IPS-18a (cell line): Measurements from ENCODE around the gene STK38L.
"Not testable (repeated sequence)": the region's sequence is repeated elsewhere in the genome, so short reads cannot be mapped to it uniquely, and the experiment has no call there.

Experiments
- H3K27ac ChIP-seq: one replicate; pipeline ENCODE4 v1.5.1; 2013; ENCODE audit warnings: low read length
- H3K27me3 ChIP-seq: one replicate; pipeline ENCODE4 v1.6.1; 2013; ENCODE audit warnings: mild to moderate bottlenecking, low read length; ENCODE audit not compliant: control insufficient read depth, insufficient read depth
- H3K36me3 ChIP-seq: one replicate; pipeline ENCODE4 v1.6.1; 2013; ENCODE audit warnings: low read depth, low read length; ENCODE audit not compliant: control insufficient read depth
- H3K4me1 ChIP-seq: one replicate; pipeline ENCODE4 v1.6.1; 2013; ENCODE audit warnings: low read depth, low read length; ENCODE audit not compliant: control insufficient read depth
- H3K4me3 ChIP-seq: one replicate; pipeline ENCODE4 v1.5.1; 2013; ENCODE audit warnings: low read length
- H3K9ac ChIP-seq: one replicate; pipeline ENCODE4 v1.6.1; 2013; ENCODE audit warnings: mild to moderate bottlenecking, low read length, moderate library complexity
- H3K9me3 ChIP-seq: one replicate; pipeline ENCODE4 v1.6.1; 2013; ENCODE audit warnings: low read depth, low read length; ENCODE audit not compliant: control insufficient read depth

The STK38L gene

DNA sequence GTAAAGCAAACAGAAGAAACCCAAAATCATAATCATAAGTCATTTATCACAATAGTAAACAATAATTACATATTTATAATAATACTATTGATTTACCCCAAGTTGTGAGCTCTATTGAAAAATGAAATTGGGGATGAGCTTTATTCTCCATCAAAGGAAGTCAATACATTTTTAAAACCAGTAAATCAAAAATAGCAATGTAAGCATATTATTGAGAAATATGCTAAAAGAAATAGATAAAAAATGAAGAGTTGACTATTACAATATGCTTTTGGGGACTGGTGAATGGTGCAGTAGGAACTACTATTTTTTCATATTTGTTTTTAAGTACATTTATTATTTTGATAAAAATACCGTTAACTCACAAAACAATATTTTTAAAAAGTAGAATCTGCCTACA lies 31.2 kb upstream of the STK38L start:
- Histone ChIP-seq H3K9me3 (no peaks in the 10 kb centered on the region), H3K27me3 (no peaks in the 10 kb centered on the region), H3K27ac (no peak overlapping the region), H3K36me3 (no peaks in the 10 kb centered on the region), H3K4me1 (no peaks in the 10 kb centered on the region), H3K4me3 (no peak overlapping the region), H3K9ac (no peak overlapping the region)

DNA sequence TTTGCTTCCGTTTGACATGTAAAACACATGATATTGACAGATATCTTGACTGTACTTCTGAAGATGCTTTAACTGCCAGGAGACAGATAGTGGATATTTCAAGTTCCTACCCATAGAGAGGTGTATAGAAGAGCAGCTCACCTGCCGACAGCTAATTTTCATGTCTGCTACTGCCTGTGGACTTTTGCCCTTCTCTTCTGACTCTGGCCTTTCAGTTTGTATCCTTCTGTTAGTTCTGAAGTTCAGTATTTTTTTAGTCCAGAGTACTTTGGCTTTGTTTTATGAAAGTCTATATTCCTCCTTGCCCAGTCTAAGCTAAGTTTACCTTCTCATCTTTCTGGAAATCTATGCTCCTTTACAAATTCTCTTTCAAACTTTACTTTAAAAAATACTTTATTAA lies 30.8 kb upstream of the STK38L start:
- H3K36me3 ChIP-seq: no peaks in the 10 kb centered on the region
- H3K27ac ChIP-seq: no peak overlapping the region
- H3K27me3 ChIP-seq: no peaks in the 10 kb centered on the region
- H3K9me3 ChIP-seq: no peaks in the 10 kb centered on the region
- H3K4me1 ChIP-seq: no peaks in the 10 kb centered on the region
- H3K9ac ChIP-seq: no peak overlapping the region
- no peak overlapping the region for H3K4me3 ChIP-seq

DNA sequence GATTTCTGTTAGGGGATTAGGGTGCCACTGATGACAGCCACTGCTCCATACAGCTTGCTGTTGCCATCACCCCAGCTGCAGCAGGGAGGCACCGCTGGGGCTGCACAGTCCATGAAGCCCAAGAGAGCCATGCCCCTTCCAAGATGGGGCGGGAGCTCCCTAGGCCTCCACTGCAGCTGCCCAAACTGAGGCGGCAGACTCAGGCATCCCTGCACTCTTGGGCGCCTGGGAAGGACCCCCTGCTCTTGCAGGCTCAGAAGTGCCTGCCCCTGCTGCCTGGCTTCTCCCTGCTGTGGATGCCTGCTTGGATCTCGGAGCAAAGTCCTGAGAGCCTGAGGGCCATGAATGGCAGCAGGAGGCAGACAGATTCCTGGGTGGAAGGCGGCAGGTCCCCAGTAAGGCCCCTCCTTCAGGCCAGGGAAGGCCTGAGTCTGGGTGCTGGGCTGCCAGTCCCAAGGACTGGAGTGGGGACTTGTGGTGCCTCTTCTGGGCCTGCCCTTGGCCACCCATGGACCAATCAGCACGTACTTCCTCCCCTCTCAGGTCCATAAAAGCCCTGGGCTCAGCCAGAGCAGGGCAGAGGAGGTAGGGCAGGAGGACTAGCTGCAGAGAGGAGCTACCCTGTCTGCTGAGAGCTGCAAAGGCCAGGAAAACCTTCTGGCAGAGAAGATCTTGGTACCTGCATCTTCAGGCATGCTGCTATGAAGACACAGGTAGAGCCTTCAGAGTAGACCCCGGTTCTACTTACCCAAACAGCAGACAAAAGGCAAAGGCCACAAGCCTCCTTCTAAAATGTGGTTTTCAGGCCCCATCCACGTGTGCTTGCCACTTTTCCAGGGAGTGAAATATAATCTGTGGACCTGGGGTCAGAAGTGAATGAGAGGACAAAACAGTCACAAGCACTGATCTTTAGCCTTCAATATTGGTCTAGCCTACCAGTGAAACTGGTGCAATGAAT lies 30.0 kb upstream of the STK38L start:
- no peak overlapping the region for H3K27ac ChIP-seq
- no peaks in the 10 kb centered on the region for H3K27me3 ChIP-seq
- no peaks in the 10 kb centered on the region for H3K9me3 ChIP-seq
- H3K4me1 ChIP-seq: no peaks in the 10 kb centered on the region
- H3K36me3 ChIP-seq: no peaks in the 10 kb centered on the region
- no peak overlapping the region for H3K4me3 ChIP-seq
- no peak overlapping the region for H3K9ac ChIP-seq

DNA sequence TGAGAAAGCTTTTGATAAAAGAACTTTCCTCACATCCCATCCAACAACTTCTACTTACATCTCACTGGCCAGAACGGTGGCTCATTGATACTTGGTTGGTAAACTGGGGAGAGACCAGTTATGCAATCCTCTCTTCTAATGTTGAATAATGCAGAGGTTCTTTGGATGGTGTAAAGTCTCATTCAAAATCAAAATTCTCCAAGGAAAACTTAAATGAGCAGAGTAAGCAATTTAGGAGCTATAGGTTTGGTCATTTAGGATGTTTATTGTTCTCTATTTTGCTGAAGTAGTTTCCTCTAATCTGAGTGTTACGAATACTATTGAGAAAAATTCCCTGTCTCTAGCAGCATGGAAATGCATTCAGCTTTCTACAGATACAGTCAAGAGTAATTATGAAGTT lies 26.5 kb upstream of the STK38L start:
- Histone ChIP-seq H3K9ac (no peak overlapping the region), H3K4me3 (no peak overlapping the region), H3K9me3 (no peaks in the 10 kb centered on the region), H3K36me3 (no peaks in the 10 kb centered on the region), H3K4me1 (no peaks in the 10 kb centered on the region), H3K27me3 (no peaks in the 10 kb centered on the region), H3K27ac (no peak overlapping the region)

DNA sequence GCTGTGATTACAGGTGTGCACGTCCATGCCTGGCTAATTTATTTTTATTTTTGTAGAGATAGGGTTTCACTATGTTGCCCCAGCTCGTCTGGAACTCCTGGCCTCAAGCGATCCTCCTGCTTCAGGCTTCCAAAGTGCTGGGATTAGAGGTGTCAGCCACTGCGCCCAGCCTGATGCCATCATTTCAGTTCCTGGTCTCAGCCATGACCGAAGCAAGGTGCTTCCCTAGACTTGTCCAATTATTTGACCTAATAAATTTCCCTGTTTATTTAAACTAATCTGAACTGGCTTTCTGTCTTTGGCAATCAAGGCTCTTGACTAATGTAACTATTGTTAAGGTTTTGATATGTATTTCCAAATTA lies 24.4 kb upstream of the STK38L start:
- Histone ChIP-seq H3K27ac (no peak overlapping the region), H3K4me3 (no peak overlapping the region), H3K36me3 (no peaks in the 10 kb centered on the region), H3K9me3 (no peaks in the 10 kb centered on the region), H3K4me1 (no peaks in the 10 kb centered on the region), H3K9ac (no peak overlapping the region), H3K27me3 (no peaks in the 10 kb centered on the region)

DNA sequence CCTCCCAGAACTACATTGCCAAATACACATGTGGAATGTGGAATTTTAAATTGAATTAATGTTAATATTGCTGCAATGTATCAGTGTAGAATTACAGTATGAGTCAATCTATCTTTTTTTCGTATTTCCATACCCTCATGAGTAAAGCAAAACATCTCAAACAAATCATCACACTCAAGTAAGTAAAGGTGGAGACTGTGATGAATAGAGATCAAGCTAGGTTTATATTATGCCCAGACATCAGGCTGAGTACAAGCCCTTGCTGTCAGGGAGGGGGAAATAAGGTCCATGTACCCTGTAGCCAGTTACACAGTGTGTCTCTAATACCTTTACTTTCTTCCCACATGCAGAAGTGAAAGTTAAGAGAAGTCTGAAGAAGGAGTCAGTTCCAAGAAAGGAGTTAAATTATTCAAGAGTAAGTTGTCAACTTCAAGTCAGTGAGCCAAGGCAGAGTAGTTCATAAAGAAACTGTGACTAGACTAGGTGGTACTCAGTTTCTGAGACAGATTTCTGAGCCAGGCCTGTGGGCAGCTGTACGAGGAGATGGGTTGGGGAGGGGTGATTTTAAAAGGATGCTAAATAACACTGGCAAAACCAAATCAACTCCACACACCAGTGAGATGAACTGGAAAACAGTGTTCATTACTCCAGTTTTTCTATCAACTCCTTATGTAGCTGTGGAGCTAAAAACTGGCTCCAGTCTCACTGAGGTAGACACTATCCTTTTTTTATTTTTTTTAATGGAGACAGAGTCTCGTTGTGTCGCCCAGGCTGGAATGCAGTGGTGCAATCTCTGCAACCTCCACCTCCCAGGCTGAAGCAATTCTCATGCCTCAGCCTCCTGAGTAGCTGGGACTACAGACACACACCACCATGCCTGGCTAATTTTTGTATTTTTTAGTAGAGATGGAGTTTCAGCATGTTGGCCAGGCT lies 23.8 kb upstream of the STK38L start:
- Histone ChIP-seq H3K9ac (no peak overlapping the region), H3K27ac (no peak overlapping the region)

DNA sequence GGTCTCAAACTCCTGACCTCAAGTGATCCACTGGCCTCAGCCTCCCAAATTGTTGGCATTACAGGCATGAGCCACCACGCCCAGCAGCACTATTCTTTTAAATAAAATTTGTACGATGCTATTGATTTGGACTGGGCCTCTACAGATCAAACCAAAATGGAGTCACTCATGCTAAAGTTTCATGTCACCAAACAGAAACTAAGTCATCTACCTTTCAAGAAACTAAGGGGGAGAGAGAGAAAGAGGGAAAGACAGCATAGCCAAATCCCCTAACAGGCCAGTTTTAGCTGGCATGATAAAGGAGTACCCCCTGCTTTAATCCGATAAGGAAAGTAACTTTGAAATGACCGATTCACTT lies 23.1 kb upstream of the STK38L start:
- Histone ChIP-seq H3K4me1 (no peaks in the 10 kb centered on the region), H3K36me3 (no peaks in the 10 kb centered on the region), H3K9ac (no peak overlapping the region), H3K27ac (no peak overlapping the region), H3K27me3 (no peaks in the 10 kb centered on the region), H3K9me3 (no peaks in the 10 kb centered on the region), H3K4me3 (no peak overlapping the region)

More for the DNA sequence above, 23.8 kb upstream of the STK38L start:
- no peaks in the 10 kb centered on the region for H3K27me3 ChIP-seq
- H3K4me3 ChIP-seq: no peak overlapping the region
- H3K36me3 ChIP-seq: no peaks in the 10 kb centered on the region
- no peaks in the 10 kb centered on the region for H3K4me1 ChIP-seq
- H3K9me3 ChIP-seq: no peaks in the 10 kb centered on the region

DNA sequence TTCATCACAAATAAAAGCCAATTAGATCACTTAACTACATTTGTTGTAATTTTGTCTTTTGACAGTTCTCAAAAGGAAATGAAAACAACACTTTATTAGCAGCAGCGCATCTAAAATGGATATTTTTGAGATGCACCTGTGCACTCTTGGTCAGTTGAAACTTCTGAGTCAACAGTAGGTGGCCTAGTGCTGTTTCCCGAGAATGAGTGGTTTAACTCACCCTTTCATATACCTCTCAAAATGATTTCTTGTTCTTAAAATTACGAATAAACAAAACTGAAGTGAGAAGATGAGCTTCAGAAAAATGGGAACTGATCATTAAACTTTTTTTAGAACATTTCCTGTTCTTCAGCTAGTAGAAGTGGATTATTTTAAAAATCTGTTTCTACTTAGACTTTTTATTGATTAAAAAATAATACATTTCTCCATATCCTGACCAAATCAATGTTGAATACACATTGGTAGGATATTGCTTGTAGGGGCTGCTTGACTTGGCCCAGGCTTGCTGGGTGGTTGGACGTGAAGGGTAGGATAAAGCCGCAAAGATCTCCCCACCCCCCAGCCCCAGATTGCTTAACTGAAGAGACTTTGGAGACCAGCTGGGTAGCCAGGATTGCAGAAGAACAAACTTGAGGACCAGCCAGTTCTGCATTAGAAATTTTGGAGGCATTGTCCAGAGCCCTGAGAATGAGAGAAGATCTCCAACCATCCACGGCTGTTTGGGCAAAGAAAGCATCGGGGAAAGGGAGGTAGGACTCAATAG lies 22.3 kb upstream of the STK38L start:
- no peak overlapping the region for H3K4me3 ChIP-seq
- no peaks in the 10 kb centered on the region for H3K9me3 ChIP-seq
- no peak overlapping the region for H3K27ac ChIP-seq
- no peaks in the 10 kb centered on the region for H3K36me3 ChIP-seq
- H3K27me3 ChIP-seq: no peaks in the 10 kb centered on the region
- H3K4me1 ChIP-seq: no peaks in the 10 kb centered on the region
- H3K9ac ChIP-seq: no peak overlapping the region

DNA sequence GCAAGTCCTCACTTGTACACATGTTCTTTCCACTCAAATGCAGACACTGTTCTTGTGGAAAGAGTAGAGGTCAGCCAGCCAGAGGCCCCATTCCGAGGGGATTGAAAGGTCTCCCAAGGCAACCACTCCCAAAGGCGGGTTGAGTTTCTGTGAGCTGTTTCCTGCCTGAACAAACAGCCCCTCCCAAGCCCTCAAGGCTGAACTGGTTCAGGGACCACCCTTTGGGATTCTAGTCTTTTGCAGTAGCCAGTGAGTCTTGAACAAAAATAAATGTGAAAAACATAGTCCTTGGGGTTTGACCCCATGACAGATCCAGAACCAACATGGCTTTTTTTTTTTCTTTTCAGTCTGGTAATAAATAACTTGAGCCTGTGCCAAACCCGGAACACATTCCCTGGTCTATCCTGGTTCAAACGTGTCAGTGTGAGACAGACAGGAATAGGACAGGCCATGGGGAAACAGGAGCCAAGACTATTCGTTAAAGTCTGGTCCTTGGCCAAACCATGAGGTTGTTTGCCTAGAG lies 17.6 kb upstream of the STK38L start:
- Histone ChIP-seq H3K4me1 (no peaks in the 10 kb centered on the region), H3K9me3 (no peaks in the 10 kb centered on the region), H3K36me3 (no peaks in the 10 kb centered on the region), H3K27ac (no peak overlapping the region), H3K9ac (no peak overlapping the region), H3K4me3 (no peak overlapping the region), H3K27me3 (no peaks in the 10 kb centered on the region)

DNA sequence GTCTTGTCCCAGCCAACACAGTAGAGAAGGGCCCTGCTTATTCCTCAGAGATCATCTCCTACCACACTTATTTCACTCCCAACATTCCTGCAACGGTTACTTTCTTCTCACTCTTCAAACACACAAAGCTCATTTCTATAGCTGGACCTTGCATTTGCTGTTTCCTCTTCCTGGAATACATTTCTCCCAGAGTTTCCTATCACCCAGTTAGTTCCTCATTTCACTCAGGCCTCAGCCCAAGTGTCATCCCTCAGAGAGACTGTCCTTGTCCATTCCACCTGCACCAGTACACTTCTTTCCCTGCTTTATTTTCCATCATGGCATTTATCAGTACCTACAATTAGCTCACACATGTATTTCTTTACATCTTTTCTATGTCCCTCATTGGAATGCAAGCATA lies 14.7 kb upstream of the STK38L start:
- no peak overlapping the region for H3K27ac ChIP-seq
- H3K4me3 ChIP-seq: no peak overlapping the region
- no peaks in the 10 kb centered on the region for H3K36me3 ChIP-seq
- H3K27me3 ChIP-seq: no peaks in the 10 kb centered on the region
- H3K9me3 ChIP-seq: no peaks in the 10 kb centered on the region
- H3K4me1 ChIP-seq: no peaks in the 10 kb centered on the region
- no peak overlapping the region for H3K9ac ChIP-seq

DNA sequence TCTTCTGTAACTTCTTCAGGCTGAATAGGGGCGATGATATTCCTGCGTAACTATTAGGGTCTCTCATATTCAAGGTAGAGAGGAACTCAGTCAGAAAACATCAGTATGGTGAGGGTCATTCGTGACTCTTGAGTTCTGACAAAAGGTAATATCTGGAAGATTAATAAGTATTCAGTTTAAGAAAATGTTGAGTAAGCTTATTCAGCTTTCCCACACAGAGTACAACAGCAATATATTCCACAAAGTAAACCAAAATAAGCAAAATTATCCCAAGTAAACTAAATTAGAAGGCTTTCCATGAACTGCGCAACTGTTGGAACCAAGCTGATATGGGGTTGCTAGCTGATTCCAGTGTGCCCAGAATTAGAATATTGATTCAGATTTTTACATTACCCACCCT lies 12.7 kb upstream of the STK38L start:
- H3K4me3 ChIP-seq, H3K36me3 ChIP-seq, H3K9me3 ChIP-seq, H3K4me1 ChIP-seq, H3K9ac ChIP-seq, H3K27ac ChIP-seq, H3K27me3 ChIP-seq: not testable (repeated sequence)
